Transverse colon (tissue), 4 donors: ENCODE data around the gene RBP3. TPM values are rescaled to one million over a fixed set of nuclear protein-coding genes. Genes with fewer than 3 reads are reported as not detected.

ENCODE experiments used
- DNase-seq: peaks from one replicate; pipeline ENCODE4 v3.0.0-alpha.2; 2019
- H3K27ac ChIP-seq, 4 donors: fragments of 200-600 bp; sonication (generic); 2 replicates each; pipeline ENCODE4 v1.5.1; 2016 to 2018; ENCODE audit warnings: inconsistent platforms in 4 of 4
- H3K27me3 ChIP-seq: fragments of 200-600 bp; sonication (generic); 2 replicates; pipeline ENCODE4 v1.5.1; 2017; ENCODE audit warnings: inconsistent platforms
- H3K36me3 ChIP-seq, 4 donors: fragments of 200-600 bp; sonication (generic); 2 replicates each; pipeline ENCODE4 v1.5.1; 2017 to 2019; ENCODE audit warnings: inconsistent platforms in 4 of 4
- H3K4me1 ChIP-seq, 4 donors: fragments of 200-600 bp; sonication (generic); 2 replicates each; pipeline ENCODE4 v1.5.1; 2017 to 2020; ENCODE audit warnings: inconsistent platforms in 4 of 4
- H3K4me3 ChIP-seq, 4 donors: fragments of 200-600 bp; sonication (generic); 1 replicate in 1 of 4; 2 replicates in 3 of 4; pipeline versions ENCODE4 v1.5.1 to v1.6.1; 2017 to 2019; ENCODE audit warnings: inconsistent platforms in 4 of 4
- H3K9me3 ChIP-seq, 2 donors: fragments of 200-600 bp; sonication (generic); 2 replicates each; pipeline ENCODE4 v1.5.1; 2017 to 2019; ENCODE audit warnings: inconsistent platforms in 2 of 2
- EP300 ChIP-seq: sonication (generic); formaldehyde crosslinking; IDR thresholded peaks from one replicate; pipeline ENCODE4 v1.6.1; 2017; ENCODE audit warnings: antibody characterized with exemption, low read depth
- POLR2A ChIP-seq: fragments of 450-650 bp; IDR thresholded peaks from one replicate; pipeline ENCODE4 v1.6.1; 2016; ENCODE audit warnings: antibody characterized with exemption, mild to moderate bottlenecking, moderate library complexity
- POLR2AphosphoS5 ChIP-seq, 3 donors: sonication (generic); formaldehyde crosslinking; IDR thresholded peaks; one replicate each; pipeline ENCODE4 v1.6.1; 2016; ENCODE audit warnings: antibody characterized with exemption in 3 of 3
- WGBS, 2 donors: methylation state at CpG; one replicate each; pipeline ENCODE4 v1.1.5; 2018; ENCODE audit warnings: low coverage in 1 of 2; 5-methylcytosine and 5-hydroxymethylcytosine counted together
- in situ Hi-C, 4 donors: fragments of 200-750 bp; cut with MboI; loops; one replicate each; pipeline versions ENCODE4 v1.15.0 to v1.15.1; 2017; ENCODE audit warnings: low sequenced_read_pairs in 3 of 4, low pct_ligation_motif_present in 1 of 4, low pct_unique_long_range_greater_than_20kb in 1 of 4
- intact Hi-C: fragments of 100-400 bp; cut with DNase I; formaldehyde crosslinking; loops from one replicate; pipeline ENCODE4 v1.15.1; 2023; ENCODE audit warnings: low total_unique reads
- total RNA-seq, 4 donors: library from RNA; depleted of rRNA; stranded (reverse); fragments of >200 nt; gene quantifications; one replicate each; pipeline ENCODE4 v1.1.0, GENCODE V29; 2016
- TF ChIP-seq, protein P1 (sequence below), 5 experiments: fragments of 200-600 bp in 3 of 5; fragments of 450-650 bp in 2 of 5; sonication (generic) in 3 of 5; IDR thresholded peaks; 1 replicate in 2 of 5; 2 replicates in 3 of 5; pipeline ENCODE4 v1.5.1; 2016 to 2017; ENCODE audit warnings: antibody characterized with exemption in 5 of 5, inconsistent platforms in 3 of 5, mild to moderate bottlenecking in 2 of 5, moderate library complexity in 1 of 5

The RBP3 gene
- total RNA-seq, 4 donors from 2014 or later = not detected

DNA sequence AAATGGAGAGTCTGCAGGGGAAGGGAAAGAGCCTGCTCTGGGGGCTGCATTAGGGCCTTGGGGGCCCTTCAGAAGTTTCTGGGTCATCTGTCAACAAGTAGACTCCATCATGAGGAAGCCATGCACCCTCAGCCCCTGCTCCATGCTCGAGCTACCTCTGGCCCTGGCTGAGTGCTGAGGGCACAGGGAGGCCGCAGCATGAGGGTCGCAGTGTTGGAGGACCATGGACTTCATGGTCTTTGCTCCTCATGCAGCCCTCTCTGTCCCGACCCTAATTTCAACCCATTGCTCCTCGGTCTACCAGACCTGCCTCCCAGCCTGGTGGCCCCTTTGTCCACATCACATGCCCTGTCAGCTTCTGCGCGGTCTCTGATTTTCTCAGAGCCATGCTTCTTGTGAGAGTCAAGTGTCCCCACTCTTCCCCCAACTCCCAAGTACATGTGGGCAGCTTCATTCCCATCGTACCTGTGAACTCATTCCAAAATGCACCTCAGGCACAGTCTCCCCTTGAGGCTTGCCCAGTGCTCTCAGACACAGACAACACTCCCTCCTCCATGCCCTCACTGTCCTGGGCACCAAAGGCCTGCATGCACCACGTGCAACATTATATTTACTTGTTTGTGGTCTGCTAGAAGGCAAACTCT, 21.2 kb downstream of the RBP3 start:
- intact Hi-C loops (no loop called here), in situ Hi-C loops (no loop called here)
- no peak for TF ChIP-seq POLR2A
- H3K36me3 ChIP-seq = no peaks in the 10 kb centered on the region
- no peak for DNase-seq
- no peak overlapping the region for H3K27ac ChIP-seq
- H3K4me3 ChIP-seq = no peak overlapping the region
- WGBS, 2 donors = 65 to 100% methylated on average over 2 to 9 of the region's 9 CpGs
- no peaks in the 10 kb centered on the region for H3K27me3 ChIP-seq
- no peaks in the 10 kb centered on the region for H3K9me3 ChIP-seq
- H3K4me1 ChIP-seq = peaks cover 0 to under 1% (median 0%) of the 10 kb centered on the region in 4 donors

DNA sequence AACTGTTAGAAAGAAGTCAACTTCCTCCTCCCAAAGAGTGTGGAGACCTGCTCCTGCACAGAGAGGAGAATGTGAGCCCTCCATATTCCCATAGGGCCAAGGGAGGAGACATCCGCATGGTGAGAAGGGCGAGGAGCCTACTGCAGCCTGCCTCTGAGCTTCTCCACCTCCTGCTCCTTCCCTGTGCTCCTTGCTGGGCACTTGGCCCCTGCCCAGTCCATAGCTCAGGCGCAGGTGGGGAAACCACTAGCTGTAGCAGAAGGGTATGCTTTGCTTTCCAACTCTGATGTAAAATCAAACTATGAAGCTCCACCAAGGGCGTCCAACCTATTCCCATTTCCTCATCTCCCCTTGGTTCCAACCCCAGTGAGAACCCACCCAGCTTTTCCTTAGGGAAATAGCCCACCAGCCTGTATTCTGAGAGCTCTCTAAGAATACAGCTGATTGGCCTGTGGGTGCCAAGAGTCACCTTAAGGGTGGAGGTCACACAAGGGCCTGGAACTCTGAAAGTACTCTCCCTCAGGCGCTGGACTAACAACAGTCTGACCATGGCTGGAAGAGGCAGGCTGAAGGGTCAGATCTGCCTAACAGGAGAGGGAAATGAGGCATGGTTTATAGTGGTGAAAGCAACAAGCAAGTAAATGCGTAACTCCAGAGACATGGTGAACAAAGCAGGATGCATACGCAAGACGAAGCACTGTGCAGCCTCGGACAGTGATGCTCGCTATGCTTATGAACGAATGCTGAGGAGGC, 22.0 kb downstream of the RBP3 start:
- Histone ChIP-seq H3K4me1 (peaks cover 0 to 4% (median 0%) of the 10 kb centered on the region in 4 donors), H3K36me3 (no peaks in the 10 kb centered on the region), H3K4me3 (no peak overlapping the region), H3K27me3 (no peaks in the 10 kb centered on the region), H3K27ac (no peak overlapping the region), H3K9me3 (no peaks in the 10 kb centered on the region)
- TF ChIP-seq POLR2AphosphoS5 (IDR thresholded peaks at IDR 0.05) = no peak
- TF ChIP-seq EP300 = no peak
- TF ChIP-seq, protein P1, sequence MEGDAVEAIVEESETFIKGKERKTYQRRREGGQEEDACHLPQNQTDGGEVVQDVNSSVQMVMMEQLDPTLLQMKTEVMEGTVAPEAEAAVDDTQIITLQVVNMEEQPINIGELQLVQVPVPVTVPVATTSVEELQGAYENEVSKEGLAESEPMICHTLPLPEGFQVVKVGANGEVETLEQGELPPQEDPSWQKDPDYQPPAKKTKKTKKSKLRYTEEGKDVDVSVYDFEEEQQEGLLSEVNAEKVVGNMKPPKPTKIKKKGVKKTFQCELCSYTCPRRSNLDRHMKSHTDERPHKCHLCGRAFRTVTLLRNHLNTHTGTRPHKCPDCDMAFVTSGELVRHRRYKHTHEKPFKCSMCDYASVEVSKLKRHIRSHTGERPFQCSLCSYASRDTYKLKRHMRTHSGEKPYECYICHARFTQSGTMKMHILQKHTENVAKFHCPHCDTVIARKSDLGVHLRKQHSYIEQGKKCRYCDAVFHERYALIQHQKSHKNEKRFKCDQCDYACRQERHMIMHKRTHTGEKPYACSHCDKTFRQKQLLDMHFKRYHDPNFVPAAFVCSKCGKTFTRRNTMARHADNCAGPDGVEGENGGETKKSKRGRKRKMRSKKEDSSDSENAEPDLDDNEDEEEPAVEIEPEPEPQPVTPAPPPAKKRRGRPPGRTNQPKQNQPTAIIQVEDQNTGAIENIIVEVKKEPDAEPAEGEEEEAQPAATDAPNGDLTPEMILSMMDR (IDR thresholded peaks at IDR 0.05) = no peak
- TF ChIP-seq POLR2A = no peak
- WGBS, 2 donors = 92 to 95% methylated on average over 7 to 11 of the region's 11 CpGs
- intact Hi-C loops = no loop called here
- no peak for DNase-seq
- in situ Hi-C loops = no loop called here

DNA sequence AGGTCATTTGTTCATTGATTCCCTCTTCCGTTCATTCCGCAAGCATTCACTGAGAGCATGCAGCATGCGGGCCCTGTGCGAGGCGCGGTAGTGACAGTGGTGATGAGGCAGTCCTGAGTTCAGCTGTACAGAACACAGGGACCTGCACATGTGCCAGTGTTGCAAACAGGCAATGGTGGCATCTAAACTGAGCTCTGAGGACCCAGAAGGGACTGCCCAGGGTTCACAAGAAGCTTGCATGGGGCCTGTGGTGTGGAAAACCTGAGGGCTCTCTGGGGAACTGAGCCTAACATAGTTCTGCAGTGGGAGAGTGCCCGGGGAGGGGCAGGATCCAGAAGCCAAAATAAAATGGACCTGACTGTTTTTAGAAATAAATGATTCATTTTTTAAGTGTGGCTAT, 22.7 kb downstream of the RBP3 start:
- Histone ChIP-seq H3K27me3 (no peaks in the 10 kb centered on the region), H3K4me3 (no peak overlapping the region), H3K4me1 (peaks cover 0 to 4% (median 0%) of the 10 kb centered on the region in 4 donors), H3K36me3 (no peaks in the 10 kb centered on the region), H3K27ac (no peak overlapping the region), H3K9me3 (no peaks in the 10 kb centered on the region)
- in situ Hi-C loops = no loop called here
- TF ChIP-seq EP300 = no peak
- TF ChIP-seq POLR2AphosphoS5 (IDR thresholded peaks at IDR 0.05) = no peak
- TF ChIP-seq POLR2A = no peak
- TF ChIP-seq, protein P1 (IDR thresholded peaks at IDR 0.05) = no peak
- intact Hi-C loops = no loop called here
- DNase-seq = no peak
- 82 to 89% methylated on average over 7 of the region's 7 CpGs for WGBS, 2 donors

DNA sequence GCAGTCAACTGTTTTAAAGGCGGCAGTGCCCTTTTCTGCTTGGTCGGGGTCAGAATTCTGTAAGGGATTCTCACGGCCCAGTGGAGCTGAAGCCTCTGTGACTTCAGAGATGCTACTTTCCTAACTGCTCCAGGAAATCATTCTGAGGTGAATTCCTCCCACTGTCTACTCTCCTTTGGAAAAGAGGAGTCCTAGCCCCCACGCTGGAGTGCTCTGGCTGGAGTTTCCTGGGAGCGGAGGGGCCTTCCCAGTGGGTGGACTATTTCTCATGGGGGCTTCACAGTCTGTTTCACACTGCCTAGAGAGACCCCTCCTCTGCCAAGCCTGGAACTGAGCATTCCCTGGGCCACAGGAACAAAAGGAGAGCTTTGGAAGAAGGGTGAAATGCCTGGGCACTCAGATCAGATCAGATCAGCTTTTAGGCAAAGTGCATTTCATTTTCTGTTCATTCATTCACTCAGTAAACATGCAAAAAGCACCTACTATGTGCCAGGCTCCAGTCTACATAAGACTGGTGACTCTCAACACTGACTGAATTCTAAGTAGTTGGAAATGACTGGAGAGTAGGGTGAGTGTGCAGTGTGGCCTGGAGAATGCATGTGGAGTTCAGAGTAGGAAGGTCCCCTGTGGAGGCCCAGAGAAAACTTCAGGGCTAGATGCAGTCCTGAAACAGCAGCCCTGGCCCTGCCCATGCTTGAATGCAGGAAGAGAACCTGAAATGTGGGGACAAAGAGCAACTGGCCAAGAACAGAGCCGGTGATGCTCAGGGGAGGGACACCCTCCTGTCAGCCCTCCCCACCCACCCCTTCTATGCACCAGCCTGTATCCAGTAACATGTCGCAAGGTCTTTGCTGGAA, 23.7 kb downstream of the RBP3 start:
- no peak for TF ChIP-seq POLR2AphosphoS5 (IDR thresholded peaks at IDR 0.05)
- TF ChIP-seq EP300 = no peak
- TF ChIP-seq, protein P1 (IDR thresholded peaks at IDR 0.05) = no peak
- TF ChIP-seq POLR2A = no peak
- Histone ChIP-seq H3K36me3 (no peaks in the 10 kb centered on the region), H3K9me3 (no peaks in the 10 kb centered on the region), H3K4me1 (peaks cover 0 to 4% (median under 1%) of the 10 kb centered on the region in 4 donors), H3K27ac (no peak overlapping the region), H3K27me3 (no peaks in the 10 kb centered on the region), H3K4me3 (no peak overlapping the region)
- DNase-seq = no peak
- intact Hi-C loops (no loop called here), in situ Hi-C loops (no loop called here)
- 62 to 79% methylated on average over 2 to 7 of the region's 7 CpGs for WGBS, 2 donors
